SK-N-SH treated with all-trans-retinoic acid at 6 μM for 48 hours (cell line): ENCODE data around the gene DHRS1.

Source experiments
- ATAC-seq: fragments of 200-7000 bp; cut with Tn5 transposase; 3 replicates; pipeline ENCODE4 v1.9.1; 2020; ENCODE audit warnings: mild to moderate bottlenecking, moderate library complexity
- ARNTL ChIP-seq: fragments of 450-650 bp; formaldehyde crosslinking; IDR thresholded peaks from 2 replicates; pipeline ENCODE4 v1.5.0; 2020; ENCODE audit warnings: low read depth, mild to moderate bottlenecking, moderate library complexity, borderline replicate concordance
- BACH2 ChIP-seq: fragments of 250-450 bp; sonication (Bioruptor Pico); IDR thresholded peaks from 2 replicates; pipeline ENCODE4 v1.9.0; 2021; ENCODE audit warnings: mild to moderate bottlenecking, borderline replicate concordance
- CREB5 ChIP-seq: fragments of 250-450 bp; sonication (Bioruptor Pico); IDR thresholded peaks from 2 replicates; pipeline ENCODE4 v1.5.1; 2020; ENCODE audit warnings: low read depth, mild to moderate bottlenecking, moderate library complexity
- CSDC2 ChIP-seq: fragments of 250-450 bp; sonication (Bioruptor Pico); IDR thresholded peaks from 2 replicates; pipeline ENCODE4 v1.5.0; 2020; ENCODE audit warnings: mild to moderate bottlenecking, moderate library complexity
- CSRNP3 ChIP-seq: fragments of 250-450 bp; sonication (Bioruptor Pico); IDR thresholded peaks from 2 replicates; pipeline ENCODE4 v1.5.1; 2021; ENCODE audit warnings: mild to moderate bottlenecking, moderate library complexity
- ESRRG ChIP-seq: fragments of 250-450 bp; sonication (Bioruptor Pico); IDR thresholded peaks from 2 replicates; pipeline ENCODE4 v1.6.1; 2021; ENCODE audit warnings: mild to moderate bottlenecking
- GLIS3 ChIP-seq: fragments of 250-450 bp; sonication (Bioruptor Pico); IDR thresholded peaks from 2 replicates; pipeline ENCODE4 v1.5.0; 2020; ENCODE audit warnings: mild to moderate bottlenecking, moderate library complexity
- ISL1 ChIP-seq: fragments of 250-450 bp; sonication (Bioruptor Pico); IDR thresholded peaks from 2 replicates; pipeline ENCODE4 v2.1.2; 2022; ENCODE audit warnings: mild to moderate bottlenecking, moderate library complexity
- OSR1 ChIP-seq: fragments of 250-450 bp; sonication (Bioruptor Pico); IDR thresholded peaks from 2 replicates; pipeline ENCODE4 v1.8.0; 2022; ENCODE audit warnings: moderate library complexity, mild to moderate bottlenecking, inconsistent platforms
- PATZ1 ChIP-seq: fragments of 250-450 bp; sonication (Bioruptor Pico); IDR thresholded peaks from 2 replicates; pipeline ENCODE4 v1.8.0; 2020; ENCODE audit warnings: mild to moderate bottlenecking, moderate library complexity, borderline replicate concordance
- PPARA ChIP-seq: fragments of 250-450 bp; sonication (Bioruptor Pico); IDR thresholded peaks from 2 replicates; pipeline ENCODE4 v1.5.0; 2020; ENCODE audit warnings: mild to moderate bottlenecking, borderline replicate concordance
- RARB ChIP-seq: fragments of 250-450 bp; sonication (Bioruptor Pico); IDR thresholded peaks from 2 replicates; pipeline ENCODE4 v1.8.0; 2021; ENCODE audit warnings: mild to moderate bottlenecking, moderate library complexity
- TCF4 ChIP-seq: fragments of 250-450 bp; sonication (Bioruptor Pico); IDR thresholded peaks from 2 replicates; pipeline ENCODE4 v1.8.0; 2021; ENCODE audit warnings: mild to moderate bottlenecking, moderate library complexity, borderline replicate concordance
- TOX ChIP-seq: fragments of 250-450 bp; sonication (Bioruptor Pico); IDR thresholded peaks from 2 replicates; pipeline ENCODE4 v1.8.0; 2021; ENCODE audit warnings: mild to moderate bottlenecking, moderate library complexity, borderline replicate concordance
- TSHZ2 ChIP-seq: fragments of 250-450 bp; sonication (Bioruptor Pico); IDR thresholded peaks from 2 replicates; pipeline ENCODE4 v1.5.0; 2020; ENCODE audit warnings: mild to moderate bottlenecking, moderate library complexity
- ZC3H10 ChIP-seq: fragments of 250-450 bp; sonication (Bioruptor Pico); IDR thresholded peaks from 2 replicates; pipeline ENCODE4 v1.5.1; 2021; ENCODE audit warnings: mild to moderate bottlenecking, moderate library complexity
- ZFP3 ChIP-seq: fragments of 250-450 bp; sonication (Bioruptor Pico); IDR thresholded peaks from 2 replicates; pipeline ENCODE4 v1.5.0; 2020; ENCODE audit warnings: mild to moderate bottlenecking, moderate library complexity
- ZNF565 ChIP-seq: fragments of 450-650 bp; formaldehyde crosslinking; conservative IDR thresholded peaks from 2 replicates; pipeline ENCODE4 v1.5.0; 2020; ENCODE audit warnings: low read depth, mild to moderate bottlenecking, moderate library complexity
- ZNF70 ChIP-seq: fragments of 450-650 bp; formaldehyde crosslinking; IDR thresholded peaks from 2 replicates; pipeline ENCODE4 v1.5.0; 2020; ENCODE audit warnings: mild to moderate bottlenecking, moderate library complexity
- ZNF8 ChIP-seq: fragments of 450-650 bp; formaldehyde crosslinking; IDR thresholded peaks from 2 replicates; pipeline ENCODE4 v1.5.0; 2020; ENCODE audit warnings: mild to moderate bottlenecking, moderate library complexity

The DHRS1 gene

GRCh38 chr14:24241829-24242443, 57.6 kb downstream of the DHRS1 start:
- ATAC-seq: peak; percentile 93
- TF ChIP-seq CSDC2 (CRISPR knock-in tag): no peak
- no peak for TF ChIP-seq ISL1 (CRISPR knock-in tag)
- TF ChIP-seq TCF4: no peak
- no peak for TF ChIP-seq CSRNP3
- TF ChIP-seq ZNF8 (CRISPR knock-in tag): no peak
- no peak for TF ChIP-seq PPARA (CRISPR knock-in tag)
- TF ChIP-seq GLIS3 (CRISPR knock-in tag): no peak
- no peak for TF ChIP-seq CREB5 (CRISPR knock-in tag)
- no peak for TF ChIP-seq TOX (CRISPR knock-in tag)
- TF ChIP-seq BACH2 (CRISPR knock-in tag): no peak
- no peak for TF ChIP-seq TSHZ2 (CRISPR knock-in tag)
- TF ChIP-seq PATZ1 (CRISPR knock-in tag): no peak
- TF ChIP-seq ZFP3: no peak
- TF ChIP-seq ARNTL (CRISPR knock-in tag): no peak
- no peak for TF ChIP-seq RARB (CRISPR knock-in tag)
- TF ChIP-seq ZC3H10: no peak
- TF ChIP-seq ZNF565: no peak
- TF ChIP-seq OSR1 (CRISPR knock-in tag): no peak
- no peak for TF ChIP-seq ESRRG (CRISPR knock-in tag)
- no peak for TF ChIP-seq ZNF70 (CRISPR knock-in tag)
- TF ChIP-seq, all 23 proteins: peak for 0
